ENCODE results near the gene CDYL2.
A peak's percentile ranks its signal among the peaks of the same experiment; 100 is the strongest.

CDYL2 gene

DNA sequence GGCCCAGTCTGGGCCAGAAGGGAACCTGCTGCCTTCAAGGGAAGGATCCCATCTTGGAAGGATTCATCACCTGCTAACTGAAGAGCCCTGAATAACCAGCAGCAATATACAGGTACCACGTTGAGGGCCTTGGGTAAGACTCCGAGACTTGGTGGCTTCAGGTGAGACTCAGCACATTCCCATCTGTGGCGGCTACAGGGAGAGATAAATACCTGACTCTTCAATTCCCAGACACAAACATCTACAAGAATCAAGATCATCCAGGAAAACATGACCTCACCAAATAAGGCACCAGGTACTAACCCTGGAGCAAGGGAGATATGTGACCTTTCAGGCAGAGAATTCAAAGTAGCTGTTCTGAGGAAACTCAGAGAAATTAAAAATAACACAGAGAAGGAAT is 164.1 kb downstream of the CDYL2 start:
- TF ChIP-seq, protein P1, sequence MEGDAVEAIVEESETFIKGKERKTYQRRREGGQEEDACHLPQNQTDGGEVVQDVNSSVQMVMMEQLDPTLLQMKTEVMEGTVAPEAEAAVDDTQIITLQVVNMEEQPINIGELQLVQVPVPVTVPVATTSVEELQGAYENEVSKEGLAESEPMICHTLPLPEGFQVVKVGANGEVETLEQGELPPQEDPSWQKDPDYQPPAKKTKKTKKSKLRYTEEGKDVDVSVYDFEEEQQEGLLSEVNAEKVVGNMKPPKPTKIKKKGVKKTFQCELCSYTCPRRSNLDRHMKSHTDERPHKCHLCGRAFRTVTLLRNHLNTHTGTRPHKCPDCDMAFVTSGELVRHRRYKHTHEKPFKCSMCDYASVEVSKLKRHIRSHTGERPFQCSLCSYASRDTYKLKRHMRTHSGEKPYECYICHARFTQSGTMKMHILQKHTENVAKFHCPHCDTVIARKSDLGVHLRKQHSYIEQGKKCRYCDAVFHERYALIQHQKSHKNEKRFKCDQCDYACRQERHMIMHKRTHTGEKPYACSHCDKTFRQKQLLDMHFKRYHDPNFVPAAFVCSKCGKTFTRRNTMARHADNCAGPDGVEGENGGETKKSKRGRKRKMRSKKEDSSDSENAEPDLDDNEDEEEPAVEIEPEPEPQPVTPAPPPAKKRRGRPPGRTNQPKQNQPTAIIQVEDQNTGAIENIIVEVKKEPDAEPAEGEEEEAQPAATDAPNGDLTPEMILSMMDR (conservative IDR thresholded peaks at IDR 0.05; ENCODE audit: low read length) = no peak
- no peak for DNase-seq (ENCODE audit: low read depth)

DNA sequence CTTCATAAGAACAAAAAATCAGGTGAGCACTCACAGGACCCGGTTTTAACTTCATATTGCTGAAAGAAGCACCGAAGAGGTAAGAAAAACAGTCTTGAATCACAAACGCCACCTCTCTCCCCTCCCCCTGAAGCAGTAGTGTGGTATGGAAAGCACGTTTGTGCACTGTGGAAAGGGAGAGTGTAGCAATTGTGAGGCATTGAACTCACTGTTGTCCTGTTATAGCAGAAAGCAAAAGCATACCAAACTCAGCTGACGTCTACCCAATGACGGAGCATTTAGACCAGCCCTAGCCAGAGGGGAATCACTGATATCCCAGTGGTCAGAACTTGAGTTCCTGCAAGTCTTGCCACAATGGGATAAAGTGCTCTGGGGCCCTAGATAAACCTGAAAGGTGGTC is 164.8 kb downstream of the CDYL2 start:
- TF ChIP-seq, protein P1 (conservative IDR thresholded peaks at IDR 0.05; ENCODE audit: low read length) = no peak
- no peak overlapping the region for H3K4me3 ChIP-seq (ENCODE audit: low read length)
- DNase-seq (ENCODE audit: low read depth) = no peak

More for the DNA sequence above, 164.1 kb downstream of the CDYL2 start:
- H3K4me3 ChIP-seq (ENCODE audit: low read length) = no peak overlapping the region

DNA sequence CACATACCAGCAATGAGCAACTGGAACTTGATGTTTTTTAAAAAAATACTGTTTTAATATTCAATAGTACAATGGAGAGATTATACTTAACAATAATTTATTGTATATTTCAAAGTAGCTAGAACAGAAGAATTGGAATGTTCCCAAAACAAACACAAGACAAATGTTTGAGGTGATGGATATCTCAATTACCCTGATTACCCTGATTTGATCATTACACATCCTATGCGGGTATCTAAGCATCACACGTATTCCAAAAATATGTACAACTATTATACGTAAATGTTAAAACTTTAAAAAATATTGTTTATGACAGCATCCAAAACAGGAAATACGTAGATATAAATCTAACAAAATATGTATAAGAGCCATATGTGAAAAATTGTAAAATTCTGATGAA is 166.8 kb downstream of the CDYL2 start:
- TF ChIP-seq, protein P1 (conservative IDR thresholded peaks at IDR 0.05; ENCODE audit: low read length) = no peak
- no peak for DNase-seq (ENCODE audit: low read depth)
- H3K4me3 ChIP-seq (ENCODE audit: low read length) = no peak overlapping the region

DNA sequence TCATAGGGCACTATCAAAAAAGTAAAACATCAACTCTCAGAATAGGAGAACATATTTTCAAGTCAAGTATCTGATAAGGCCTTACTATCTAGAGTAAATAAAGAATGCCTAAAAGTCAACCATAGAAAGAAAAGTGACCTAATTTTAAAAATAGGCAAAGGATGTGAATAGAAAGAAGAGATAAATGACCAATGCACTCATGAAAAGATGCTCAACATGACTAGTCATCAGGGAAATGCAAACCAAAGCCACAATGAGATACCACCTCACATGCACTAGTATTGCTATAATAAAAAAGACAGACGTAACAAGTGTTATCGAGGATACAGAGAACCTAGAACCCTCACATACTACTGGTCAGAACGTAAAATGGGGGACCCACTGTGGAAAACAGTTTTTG is 172.8 kb downstream of the CDYL2 start:
- TF ChIP-seq, protein P1 (conservative IDR thresholded peaks at IDR 0.05; ENCODE audit: low read length) = no peak
- H3K4me3 ChIP-seq (ENCODE audit: low read length) = no peak overlapping the region
- no peak for DNase-seq (ENCODE audit: low read depth)

DNA sequence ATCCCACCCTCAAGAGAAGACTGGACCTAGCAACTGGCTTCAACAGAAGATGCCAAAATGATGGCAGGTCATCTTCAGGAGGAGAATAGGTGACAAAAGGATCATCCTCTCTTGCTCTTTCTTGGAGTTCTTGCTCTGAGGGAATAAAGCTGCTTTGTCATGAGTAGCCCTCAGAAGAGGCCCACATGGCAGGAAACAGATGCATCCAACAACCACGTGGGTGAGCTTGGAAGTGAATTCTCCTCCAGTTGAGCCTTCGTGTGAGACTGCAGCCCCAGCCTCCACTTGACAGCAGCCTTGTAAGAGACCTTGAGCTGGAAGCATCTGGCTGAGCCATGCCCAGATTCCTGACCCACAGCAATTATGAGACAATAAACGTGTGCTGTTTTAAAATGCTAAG is 176.1 kb downstream of the CDYL2 start:
- TF ChIP-seq, protein P1 (conservative IDR thresholded peaks at IDR 0.05; ENCODE audit: low read length) = no peak
- no peak for DNase-seq (ENCODE audit: low read depth)

DNA sequence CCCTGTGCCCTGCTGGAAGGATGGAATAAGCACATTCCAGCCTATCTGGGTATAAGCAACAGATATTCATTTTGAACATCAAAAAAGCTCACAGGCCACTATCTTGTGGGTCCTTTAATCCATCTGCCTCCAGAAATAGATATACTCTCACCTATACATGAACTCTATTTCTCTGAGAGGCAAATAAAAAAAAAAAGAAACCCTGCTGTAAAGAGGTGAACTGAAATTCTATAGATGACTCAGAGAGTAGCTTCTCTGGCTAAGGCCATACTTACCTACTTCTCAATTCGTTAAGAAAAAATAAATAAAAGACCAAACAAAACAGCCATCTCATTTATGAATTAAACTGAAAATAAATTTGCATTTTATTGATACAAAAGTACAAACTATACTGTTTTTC is 177.3 kb downstream of the CDYL2 start:
- DNase-seq (ENCODE audit: low read depth) = no peak
- H3K4me3 ChIP-seq (ENCODE audit: low read length) = no peak overlapping the region
- TF ChIP-seq, protein P1 (conservative IDR thresholded peaks at IDR 0.05; ENCODE audit: low read length) = no peak

More for the DNA sequence above, 176.1 kb downstream of the CDYL2 start:
- H3K4me3 ChIP-seq (ENCODE audit: low read length) = no peak overlapping the region

DNA sequence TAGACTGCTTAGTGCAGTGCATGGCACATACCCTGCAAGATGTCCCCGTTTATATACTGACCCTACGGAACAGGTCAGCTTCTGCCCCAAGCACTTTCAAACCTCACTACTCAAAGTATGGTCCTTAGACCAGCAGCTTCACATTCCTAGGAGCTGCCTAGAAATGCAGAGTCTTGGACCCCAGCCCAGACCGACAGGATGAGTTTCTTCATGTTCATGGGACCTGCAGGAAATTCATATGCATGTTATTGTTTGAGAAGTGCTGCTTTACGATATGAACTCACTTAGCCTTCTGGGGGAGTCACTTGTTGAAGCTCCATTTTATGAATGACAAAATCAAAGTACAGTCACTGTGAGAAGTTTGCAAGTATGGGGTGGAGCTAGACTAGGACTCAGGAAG is 181.0 kb downstream of the CDYL2 start:
- no peak overlapping the region for H3K4me3 ChIP-seq (ENCODE audit: low read length)
- TF ChIP-seq, protein P1 (conservative IDR thresholded peaks at IDR 0.05; ENCODE audit: low read length) = no peak
- DNase-seq (ENCODE audit: low read depth) = peak; percentile 44
